Epithelial cell of proximal tubule (primary cell): ENCODE data around the gene ELN. TPM values are rescaled to one million over a fixed set of nuclear protein-coding genes. Genes with fewer than 3 reads are reported as not detected.

Source experiments
- DNase-seq: peaks from one replicate; pipeline ENCODE4 v3.0.0-alpha.2; 2011; ENCODE audit warnings: low read depth
- H3K4me3 ChIP-seq: 2 replicates; pipeline ENCODE4 v1.5.1; 2011; ENCODE audit warnings: low read depth, mild to moderate bottlenecking, low read length
- total RNA-seq: library from RNA; depleted of rRNA; stranded (reverse); fragments of >200 nt; gene quantifications from 2 replicates; pipeline ENCODE4 v1.2.3, GENCODE V29; 2015
- TF ChIP-seq, protein P1 (sequence below): conservative IDR thresholded peaks from 2 replicates; pipeline ENCODE4 v1.5.1; 2012; ENCODE audit warnings: low read depth, mild to moderate bottlenecking, low read length

ELN gene
- total RNA-seq, 1 donor from 2014 or later = 0.12 TPM

DNA sequence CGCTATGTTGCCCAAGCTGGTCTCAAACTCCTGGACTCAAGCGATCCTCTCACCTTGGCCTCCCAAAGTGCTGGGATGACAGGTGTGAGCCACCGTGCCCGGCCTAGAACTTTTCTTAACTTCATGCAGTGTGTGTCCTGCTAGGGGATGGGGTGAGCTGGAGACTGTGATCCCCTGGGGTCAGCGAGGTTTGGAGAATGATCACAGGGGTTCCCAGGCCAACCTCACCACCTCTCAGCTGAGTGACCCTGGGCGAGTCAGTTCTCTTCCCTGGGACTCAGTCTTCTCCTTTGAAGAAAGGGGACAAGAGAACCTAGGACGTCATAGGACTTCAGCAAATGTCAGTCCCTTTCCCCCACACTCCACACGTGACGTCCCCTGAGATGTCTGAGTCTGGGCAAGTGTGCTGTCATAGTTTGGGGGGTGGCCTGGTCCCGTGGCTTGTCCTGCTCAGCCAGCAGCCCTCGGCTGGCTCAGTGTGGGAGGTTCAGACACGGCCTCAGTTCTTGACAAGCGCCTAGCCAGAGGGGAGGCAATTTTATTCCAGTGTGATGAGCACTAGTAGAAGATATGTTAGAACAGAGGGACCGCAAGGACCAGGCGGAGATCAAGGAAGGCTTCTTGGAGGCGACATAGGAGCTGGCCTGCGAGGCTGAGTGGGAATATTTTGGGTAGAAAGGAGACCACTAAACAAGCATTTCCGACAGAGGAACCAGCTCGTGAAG, 43.3 kb upstream of the ELN start:
- DNase-seq = no peak
- TF ChIP-seq, protein P1, sequence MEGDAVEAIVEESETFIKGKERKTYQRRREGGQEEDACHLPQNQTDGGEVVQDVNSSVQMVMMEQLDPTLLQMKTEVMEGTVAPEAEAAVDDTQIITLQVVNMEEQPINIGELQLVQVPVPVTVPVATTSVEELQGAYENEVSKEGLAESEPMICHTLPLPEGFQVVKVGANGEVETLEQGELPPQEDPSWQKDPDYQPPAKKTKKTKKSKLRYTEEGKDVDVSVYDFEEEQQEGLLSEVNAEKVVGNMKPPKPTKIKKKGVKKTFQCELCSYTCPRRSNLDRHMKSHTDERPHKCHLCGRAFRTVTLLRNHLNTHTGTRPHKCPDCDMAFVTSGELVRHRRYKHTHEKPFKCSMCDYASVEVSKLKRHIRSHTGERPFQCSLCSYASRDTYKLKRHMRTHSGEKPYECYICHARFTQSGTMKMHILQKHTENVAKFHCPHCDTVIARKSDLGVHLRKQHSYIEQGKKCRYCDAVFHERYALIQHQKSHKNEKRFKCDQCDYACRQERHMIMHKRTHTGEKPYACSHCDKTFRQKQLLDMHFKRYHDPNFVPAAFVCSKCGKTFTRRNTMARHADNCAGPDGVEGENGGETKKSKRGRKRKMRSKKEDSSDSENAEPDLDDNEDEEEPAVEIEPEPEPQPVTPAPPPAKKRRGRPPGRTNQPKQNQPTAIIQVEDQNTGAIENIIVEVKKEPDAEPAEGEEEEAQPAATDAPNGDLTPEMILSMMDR = no peak
- no peak overlapping the region for H3K4me3 ChIP-seq

DNA sequence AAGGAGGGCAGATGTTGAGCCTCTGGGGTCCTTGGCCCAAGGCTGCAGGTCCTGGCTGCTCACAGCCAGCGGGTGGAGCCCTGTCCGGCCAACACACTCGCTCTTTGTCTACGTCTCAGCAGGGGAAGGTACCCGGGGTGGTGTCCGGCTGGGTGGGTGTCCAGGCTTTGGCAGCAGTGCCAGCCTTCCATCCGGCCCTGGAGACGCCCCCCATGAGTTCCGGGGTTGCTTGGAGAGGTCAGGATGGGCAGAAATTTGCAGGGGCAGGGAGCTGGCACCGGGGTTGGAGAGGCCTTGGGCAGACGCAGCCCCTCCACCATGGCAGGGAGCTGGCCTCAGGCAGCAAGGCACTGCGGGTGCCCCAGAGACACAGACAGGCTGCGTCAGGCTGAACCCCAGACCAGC, 42.2 kb upstream of the ELN start:
- DNase-seq = no peak
- TF ChIP-seq, protein P1 = no peak
- H3K4me3 ChIP-seq = no peak overlapping the region

DNA sequence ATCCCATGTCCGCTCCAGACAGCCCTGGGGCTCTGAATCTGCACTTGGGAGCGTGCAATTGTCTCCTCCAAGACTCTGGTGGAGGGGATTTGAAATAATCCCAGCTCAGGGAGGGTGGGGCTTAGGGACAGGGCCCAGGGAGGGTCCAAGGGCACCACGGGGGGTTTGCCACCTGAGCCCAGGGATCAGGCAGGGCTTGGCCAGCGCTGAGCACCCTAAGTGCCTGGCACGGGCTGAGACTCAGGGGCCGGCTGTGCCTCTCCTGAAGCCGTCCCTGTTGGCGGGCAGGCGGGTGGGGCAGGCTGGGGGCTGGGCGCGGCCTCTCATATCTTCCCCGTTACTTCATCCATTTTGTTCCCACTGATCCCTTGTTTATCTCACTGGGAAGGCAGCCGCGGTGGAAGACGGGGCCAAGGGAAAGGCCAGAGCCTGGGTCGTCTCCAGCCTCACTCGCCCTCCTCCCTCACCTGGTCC, 41.8 kb upstream of the ELN start:
- DNase-seq = no peak
- TF ChIP-seq, protein P1 = no peak
- H3K4me3 ChIP-seq = no peak overlapping the region

DNA sequence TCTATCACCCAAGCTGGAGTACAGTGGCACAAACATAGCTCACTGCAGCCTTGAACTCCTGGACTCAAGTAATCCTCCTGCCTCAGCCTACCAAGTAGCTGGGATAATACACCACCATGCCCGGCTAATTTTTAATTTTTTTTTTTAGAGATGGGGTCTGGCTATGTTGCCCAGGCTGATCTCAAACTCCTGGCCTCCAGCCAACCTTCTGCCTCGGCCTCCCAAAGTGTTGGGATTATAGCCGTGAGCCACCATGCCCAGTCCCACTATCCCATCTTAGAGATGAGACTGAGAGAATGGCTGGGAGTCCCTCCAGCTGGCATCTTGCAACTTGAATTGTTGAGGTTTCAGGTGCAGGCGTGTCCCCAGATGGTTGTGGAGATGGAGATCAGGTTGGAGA, 40.7 kb upstream of the ELN start:
- H3K4me3 ChIP-seq = no peak overlapping the region
- TF ChIP-seq, protein P1 = no peak
- DNase-seq = no peak

DNA sequence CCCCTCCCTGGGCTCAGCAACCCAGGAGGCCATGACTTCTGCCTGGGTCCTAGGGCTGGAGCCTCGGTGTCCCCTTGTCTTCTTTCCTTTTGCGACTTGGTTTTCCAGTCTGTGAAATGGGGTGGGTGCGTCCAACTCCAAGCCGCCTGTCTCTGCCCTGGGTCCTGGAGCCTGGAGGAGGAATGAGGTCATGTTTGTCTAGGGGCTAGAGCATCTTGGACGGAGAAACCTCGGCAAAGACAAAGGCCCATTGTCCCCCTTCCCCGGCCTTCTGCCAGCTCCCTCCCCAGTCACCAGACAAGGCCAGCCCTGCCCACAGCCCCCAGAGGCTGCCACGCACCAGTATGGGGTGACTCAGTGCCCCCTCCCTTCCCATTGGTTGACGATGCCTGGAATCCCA, 39.8 kb upstream of the ELN start:
- TF ChIP-seq, protein P1 = no peak
- no peak overlapping the region for H3K4me3 ChIP-seq
- DNase-seq = no peak

DNA sequence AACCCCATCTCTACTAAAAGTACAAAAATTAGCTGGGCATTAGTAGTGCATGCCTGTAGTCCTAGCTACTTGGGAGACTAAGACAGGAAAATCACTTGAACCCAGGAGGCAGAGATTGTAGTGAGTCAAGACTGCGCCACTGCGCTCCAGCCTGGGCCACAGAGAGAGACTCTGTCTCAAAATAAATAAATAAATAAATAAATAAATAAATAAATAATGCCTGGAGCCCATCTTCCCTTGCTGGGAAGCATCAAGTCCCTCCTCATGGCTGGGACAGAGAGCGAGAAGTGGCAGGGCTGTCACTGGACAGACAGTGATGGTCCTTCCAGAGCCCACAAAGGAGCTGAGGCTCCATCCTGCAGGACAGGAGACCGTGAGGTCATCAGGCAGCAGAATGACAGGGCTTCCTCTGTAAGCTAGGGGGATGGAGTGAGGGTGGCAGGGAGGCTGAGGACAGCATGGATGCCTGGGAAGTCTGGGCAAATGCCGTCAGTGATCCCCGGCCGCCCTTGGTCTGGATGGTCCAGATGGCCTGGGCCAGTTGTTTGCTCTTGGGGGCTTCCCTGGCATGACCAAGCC, 36.4 kb upstream of the ELN start:
- H3K4me3 ChIP-seq = no peak overlapping the region
- DNase-seq = no peak
- TF ChIP-seq, protein P1 = no peak
